H1 (cell line): ENCODE results near the gene XKR7. TPM values are rescaled to one million over a fixed set of nuclear protein-coding genes. Genes with fewer than 3 reads are reported as not detected.
A peak's percentile ranks its signal among the peaks of the same experiment; 100 is the strongest.

ENCODE experiments used
- CTCF ChIA-PET: fragments of 300-600 bp; sonication (Branson Sonifier 250); formaldehyde crosslinking; loops from one replicate; lab custom pipeline; 2021; ENCODE audit not compliant: partially characterized antibody; lab: Charles Lee
- POLR2A ChIA-PET: fragments of 300-600 bp; sonication (Branson Sonifier 250); formaldehyde crosslinking; loops from one replicate; lab custom pipeline; 2021; ENCODE audit warnings: inconsistent platforms; ENCODE audit not compliant: partially characterized antibody; lab: Charles Lee
- DNase-seq, 2 experiments: peaks; one replicate each; pipeline versions ENCODE4 v3.0.0 to v3.0.0-alpha.2; 2010 to 2022; ENCODE audit warnings: low spot score in 2 of 2, low read depth in 1 of 2, mixed read lengths in 1 of 2
- FAIRE-seq: peaks from 2 replicates; lab custom pipeline; 2011; peaks lifted over from hg19 to GRCh38; lab: Jason Lieb, UNC
- H2AFZ ChIP-seq: 2 replicates; pipeline ENCODE4 v1.8.1; 2012; ENCODE audit warnings: low read length, inconsistent platforms
- H2AK5ac ChIP-seq: 2 replicates; pipeline ENCODE4 v1.6.1; 2013; ENCODE audit warnings: low read depth, low read length
- H2BK120ac ChIP-seq: replicated peaks from 2 replicates; pipeline ENCODE3; 2013; ENCODE audit warnings: low read depth, low read length, inconsistent platforms
- H2BK12ac ChIP-seq: 2 replicates; pipeline ENCODE4 v1.6.1; 2013; ENCODE audit warnings: low read depth, low read length
- H2BK15ac ChIP-seq: 2 replicates; pipeline ENCODE4 v1.6.1; 2013; ENCODE audit warnings: low read length
- H2BK20ac ChIP-seq: 2 replicates; pipeline ENCODE4 v1.6.1; 2013; ENCODE audit warnings: low read length
- H2BK5ac ChIP-seq: 2 replicates; pipeline ENCODE4 v1.6.1; 2013; ENCODE audit warnings: low read depth, low read length
- H3K14ac ChIP-seq: 2 replicates; pipeline ENCODE4 v1.6.1; 2013; ENCODE audit warnings: inconsistent platforms; ENCODE audit not compliant: insufficient read length
- H3K18ac ChIP-seq: 2 replicates; pipeline ENCODE4 v1.6.1; 2013; ENCODE audit warnings: low read length; ENCODE audit errors: extremely low read depth
- H3K23ac ChIP-seq: 2 replicates; pipeline ENCODE4 v1.6.1; 2013; ENCODE audit warnings: inconsistent platforms; ENCODE audit not compliant: insufficient read length
- H3K23me2 ChIP-seq: 2 replicates; pipeline ENCODE4 v1.6.1; 2013; ENCODE audit warnings: low read depth, low read length
- H3K27ac ChIP-seq: 2 replicates; pipeline ENCODE4 v1.6.1; 2011; ENCODE audit warnings: low read depth, low read length, inconsistent platforms
- H3K27me3 ChIP-seq, 4 experiments: replicated peaks in 1 of 4; 1 replicate in 1 of 4; 2 replicates in 3 of 4; pipeline versions ENCODE4 v1.6.1 to v1.8.1; 2011 to 2013; ENCODE audit warnings: low read length in 3 of 4, mild to moderate bottlenecking in 3 of 4, inconsistent platforms in 2 of 4, mixed read lengths in 2 of 4, moderate library complexity in 1 of 4; ENCODE audit not compliant: control insufficient read depth in 3 of 4, insufficient read depth in 3 of 4; ENCODE audit errors: extremely low read depth in 1 of 4
- H3K36me3 ChIP-seq, 4 experiments: 2 replicates each; pipeline versions ENCODE4 v1.6.1 to v1.8.1; 2011 to 2013; ENCODE audit warnings: mild to moderate bottlenecking in 4 of 4, low read length in 3 of 4, moderate library complexity in 2 of 4, control low read depth in 1 of 4, inconsistent platforms in 1 of 4; ENCODE audit not compliant: insufficient read depth in 4 of 4, control insufficient read depth in 2 of 4
- H3K4ac ChIP-seq: replicated peaks from 2 replicates; pipeline ENCODE3; 2013; ENCODE audit warnings: low read length, low read depth, mixed read lengths, inconsistent platforms; ENCODE audit not compliant: insufficient read length
- H3K4me1 ChIP-seq, 4 experiments: replicated peaks in 1 of 4; 1 replicate in 1 of 4; 2 replicates in 3 of 4; pipeline versions ENCODE4 v1.6.1 to v1.8.1; 2011 to 2013; ENCODE audit warnings: low read length in 3 of 4, inconsistent platforms in 2 of 4, mixed read lengths in 1 of 4; ENCODE audit not compliant: insufficient read depth in 4 of 4, control insufficient read depth in 3 of 4
- H3K4me2 ChIP-seq, 2 experiments: 2 replicates each; pipeline versions ENCODE4 v1.6.1 to v1.8.1; 2011 to 2013; ENCODE audit warnings: low read depth in 2 of 2, low read length in 2 of 2, control low read depth in 1 of 2, inconsistent platforms in 1 of 2, mild to moderate bottlenecking in 1 of 2; ENCODE audit not compliant: insufficient read depth in 1 of 2
- H3K4me3 ChIP-seq, 4 experiments: fragments of 200-600, 300-600 bp in 1 of 4; sonication (generic), shearing (Covaris generic), sonication (Bioruptor Twin) in 1 of 4; 2 replicates each; pipeline versions ENCODE4 v1.5.1 to v1.8.1; 2011 to 2016; ENCODE audit warnings: low read length in 4 of 4, low read depth in 3 of 4, control low read depth in 2 of 4, inconsistent platforms in 2 of 4, mild to moderate bottlenecking in 2 of 4, mixed read lengths in 1 of 4, moderate library complexity in 1 of 4; ENCODE audit not compliant: insufficient read depth in 2 of 4; ENCODE audit errors: extremely low read depth in 1 of 4
- H3K56ac ChIP-seq: replicated peaks from 2 replicates; pipeline ENCODE3; 2013; ENCODE audit warnings: low read depth, mild to moderate bottlenecking, mixed read lengths, low read length, inconsistent platforms; ENCODE audit not compliant: insufficient read length
- H3K79me1 ChIP-seq: 2 replicates; pipeline ENCODE4 v1.6.1; 2013; ENCODE audit warnings: low read depth, low read length, control low read depth
- H3K79me2 ChIP-seq, 2 experiments: 2 replicates each; pipeline versions ENCODE4 v1.6.1 to v1.8.1; 2012 to 2013; ENCODE audit warnings: low read length in 2 of 2, mild to moderate bottlenecking in 2 of 2, inconsistent platforms in 1 of 2; ENCODE audit not compliant: insufficient read depth in 2 of 2, control insufficient read depth in 1 of 2
- H3K9ac ChIP-seq, 4 experiments: replicated peaks in 1 of 4; 1 replicate in 1 of 4; 2 replicates in 3 of 4; pipeline versions ENCODE4 v1.6.1 to v1.8.1; 2011 to 2013; ENCODE audit warnings: low read depth in 3 of 4, low read length in 3 of 4, control low read depth in 2 of 4, mild to moderate bottlenecking in 2 of 4, moderate library complexity in 2 of 4, inconsistent platforms in 1 of 4; ENCODE audit errors: extremely low read depth in 1 of 4
- H3K9me3 ChIP-seq, 2 experiments: 2 replicates each; pipeline versions ENCODE4 v1.6.1 to v1.8.1; 2012 to 2013; ENCODE audit warnings: mild to moderate bottlenecking in 2 of 2, moderate library complexity in 2 of 2, control low read depth in 1 of 2, inconsistent platforms in 1 of 2, low read depth in 1 of 2, low read length in 1 of 2, mixed read lengths in 1 of 2; ENCODE audit not compliant: insufficient read depth in 2 of 2
- H4K20me1 ChIP-seq, 2 experiments: replicated peaks in 1 of 2; 2 replicates each; pipeline versions ENCODE3 to v1.8.1; 2011 to 2013; ENCODE audit warnings: inconsistent platforms in 2 of 2, low read length in 2 of 2, mild to moderate bottlenecking in 1 of 2; ENCODE audit not compliant: insufficient read depth in 2 of 2, control insufficient read depth in 1 of 2
- H4K5ac ChIP-seq: 2 replicates; pipeline ENCODE4 v1.6.1; 2013; ENCODE audit warnings: low read length, low read depth, mixed read lengths, inconsistent platforms; ENCODE audit not compliant: insufficient read length
- H4K8ac ChIP-seq: 2 replicates; pipeline ENCODE4 v1.8.0; 2013; ENCODE audit warnings: mild to moderate bottlenecking, moderate library complexity, low read length, inconsistent platforms; ENCODE audit not compliant: insufficient read depth; ENCODE audit errors: extremely low read depth
- H4K91ac ChIP-seq: replicated peaks from 2 replicates; pipeline ENCODE3; 2013; ENCODE audit warnings: low read length, mixed read lengths, inconsistent platforms; ENCODE audit not compliant: insufficient read length
- CREB1 ChIP-seq: IDR thresholded peaks from 2 replicates; pipeline ENCODE4 v1.6.1; 2012; ENCODE audit warnings: inconsistent platforms
- CTCF ChIP-seq, 3 experiments: IDR thresholded peaks; 1 replicate in 2 of 3; 2 replicates in 1 of 3; pipeline versions ENCODE4 v1.5.1 to v1.6.1; 2011; ENCODE audit warnings: low read length in 3 of 3, mild to moderate bottlenecking in 3 of 3, inconsistent platforms in 2 of 3, low read depth in 1 of 3, moderate library complexity in 1 of 3; ENCODE audit not compliant: insufficient read depth in 1 of 3; ENCODE audit errors: control extremely low read depth in 1 of 3
- GABPA ChIP-seq: IDR thresholded peaks from 2 replicates; pipeline ENCODE4 v1.6.1; 2011; ENCODE audit warnings: mild to moderate bottlenecking, low read length, moderate library complexity, borderline replicate concordance; ENCODE audit not compliant: insufficient read depth
- KDM1A ChIP-seq: fragments of 200-600, 300-600 bp; sonication (generic); IDR thresholded peaks from 2 replicates; pipeline ENCODE4 v1.7.1; 2016; ENCODE audit warnings: mild to moderate bottlenecking, low read length, borderline replicate concordance
- KDM5A ChIP-seq: fragments of 200-600 bp; IDR thresholded peaks from 2 replicates; pipeline ENCODE4 v1.7.1; 2012; ENCODE audit warnings: mild to moderate bottlenecking, low read length, inconsistent platforms, mixed read lengths
- POLR2A ChIP-seq, 2 experiments: IDR thresholded peaks; 1 replicate in 1 of 2; 2 replicates in 1 of 2; pipeline ENCODE4 v1.6.1; 2011; ENCODE audit warnings: low read depth in 2 of 2, low read length in 2 of 2, mild to moderate bottlenecking in 2 of 2; ENCODE audit errors: control extremely low read depth in 1 of 2
- RXRA ChIP-seq: IDR thresholded peaks from 2 replicates; pipeline ENCODE4 v1.6.1; 2011; ENCODE audit warnings: low read depth, mild to moderate bottlenecking, low read length, moderate library complexity; ENCODE audit not compliant: insufficient read depth
- SIN3A ChIP-seq, 2 experiments: IDR thresholded peaks in 1 of 2; conservative IDR thresholded peaks in 1 of 2; 2 replicates each; pipeline ENCODE4 v1.6.1; 2011 to 2012; ENCODE audit warnings: low read length in 2 of 2, improper control_type of control experiment in 1 of 2, low read depth in 1 of 2, mild to moderate bottlenecking in 1 of 2
- WGBS, 2 experiments: shearing (Covaris generic) in 1 of 2; methylation state at CpG; one replicate each; pipeline versions ENCODE4 v1.1.6 to v1.1.7; 2013 to 2015; ENCODE audit warnings: low lambda C conversion rate in 2 of 2, mixed read lengths in 2 of 2, inconsistent platforms in 1 of 2, low coverage in 1 of 2, missing lambda C conversion rate in 1 of 2; ENCODE audit not compliant: insufficient replicate concordance in 2 of 2, insufficient coverage in 1 of 2, insufficient read length in 1 of 2; ENCODE audit errors: extremely low coverage in 1 of 2, missing lambda C conversion rate in 1 of 2; 5-methylcytosine and 5-hydroxymethylcytosine counted together
- polyA plus RNA-seq, 7 experiments: library from polyadenylated mRNA; depleted of rRNA in 3 of 7; stranded (reverse) in 5 of 7; unstranded in 2 of 7; fragments of >200 nt in 5 of 7; fragments of 200-250 nt in 2 of 7; gene quantifications; 1 replicate in 5 of 7; 2 replicates in 1 of 7; 4 replicates in 1 of 7; pipeline versions ENCODE4 v1.2.1 to v1.2.3, GENCODE V29; 2011 to 2013; ENCODE audit warnings: missing spikeins in 2 of 7, mixed read lengths in 2 of 7
- total RNA-seq: library from RNA; stranded (reverse); fragmentation: NEBNext Ultra II Directional; extraction: Animal tissue kit (Norgen Biotek cat#: 25700); gene quantifications from 2 replicates; pipeline ENCODE4 v1.2.1, GENCODE V29; 2021

The XKR7 gene
- total and polyA plus RNA-seq, 2 of the 8 experiments (the other 6 are each of a cell fraction or from before 2014, with no cell fraction given), result 1.8 to 2.4 TPM

DNA sequence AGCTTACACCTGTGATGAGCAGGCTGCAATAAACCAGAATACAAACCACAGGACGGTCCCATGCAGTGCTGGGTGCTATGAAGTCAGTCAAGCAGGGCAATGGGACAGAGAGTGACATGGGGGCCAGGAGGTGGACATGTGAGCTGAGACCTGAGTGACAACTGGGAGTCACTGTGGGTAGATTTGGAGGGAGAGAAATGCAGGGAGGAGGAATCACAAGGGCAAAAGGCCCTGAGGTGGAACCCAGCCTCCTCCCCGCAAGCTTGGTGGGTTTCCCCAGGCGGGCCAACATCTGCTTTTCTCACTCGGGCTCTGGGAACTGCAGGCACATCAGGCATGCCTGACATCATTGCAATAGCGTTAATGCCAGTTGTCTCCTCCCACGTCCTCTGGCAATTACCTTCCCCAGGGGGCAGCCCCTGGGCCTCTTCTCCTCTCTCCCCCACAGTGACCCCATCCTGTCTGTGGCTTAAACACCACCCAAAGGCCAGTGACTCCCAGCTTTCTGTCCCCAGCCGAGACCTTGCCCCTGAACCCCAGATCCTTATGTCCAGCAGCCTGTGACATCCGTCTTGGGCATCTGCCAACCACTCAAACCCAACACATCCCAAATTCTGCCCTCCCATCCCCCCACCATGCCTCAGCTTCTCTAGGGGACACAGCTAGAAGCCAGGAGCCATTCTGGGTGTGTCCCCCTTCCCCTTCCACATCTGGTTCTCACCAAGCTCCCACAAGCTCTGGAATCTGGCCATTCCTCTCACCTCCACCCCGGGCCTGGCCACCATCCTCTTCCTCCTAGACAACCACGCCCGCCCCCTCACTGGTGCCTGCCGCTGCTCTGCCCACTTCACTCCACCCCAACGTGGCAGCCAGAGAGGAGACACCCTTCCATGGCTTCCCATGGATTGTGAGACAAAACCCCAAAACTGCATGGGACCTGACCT, 44.3 kb upstream of the XKR7 start:
- no peaks in the 10 kb centered on the region for H3K36me3 ChIP-seq
- DNase-seq (no peak), FAIRE-seq (no peak)
- no peaks in the 10 kb centered on the region for H3K79me1 ChIP-seq
- H2BK12ac ChIP-seq, result 0 out of 2 replicates have a peak overlapping the region, but pooled peaks have one; percentile 39
- 82% methylated on average over 13 of the region's 13 CpGs; no CpG with 5 or more reads in 1 of the 2 experiments for WGBS, 2 experiments
- POLR2A ChIA-PET, result interaction anchor here (0.6 kb wide), 1 partner anchor 447 kb away, joined by 5 read pairs; no protein-coding TSS in a partner anchor
- 0 out of 2 replicates have a peak overlapping the region, but pooled peaks have one; percentile 72 for H2BK20ac ChIP-seq
- no peak overlapping the region for H3K27ac ChIP-seq
- no peak overlapping the region for H2BK120ac ChIP-seq
- 0 out of 2 replicates have a peak overlapping the region, but pooled peaks have one; percentile 60 for H2BK5ac ChIP-seq
- no peak overlapping the region for H3K23ac ChIP-seq
- H4K5ac ChIP-seq, result no peak overlapping the region
- H3K18ac ChIP-seq, result no peak overlapping the region
- H2AFZ ChIP-seq, result no peak overlapping the region
- no peak overlapping the region for H4K8ac ChIP-seq
- no peaks in the 10 kb centered on the region for H4K20me1 ChIP-seq
- peak overlapping the region; percentile 72; the same call in 1 of the 2 replicates for H2BK15ac ChIP-seq
- H3K9ac ChIP-seq, result no peak overlapping the region
- H3K4ac ChIP-seq, result no peak overlapping the region
- CTCF ChIA-PET, result interaction anchor here (0.7 to 2.1 kb wide), 6 partner anchors 9 to 107 kb away, joined by 3 to 10 read pairs (median 4); no protein-coding TSS in a partner anchor
- H3K14ac ChIP-seq, result no peak overlapping the region
- H3K4me1 ChIP-seq, result peaks cover 0 to 22% (median 16%) of the 10 kb centered on the region in 4 experiments; a peak in 6 of 7 replicates
- no peaks in the 10 kb centered on the region for H3K9me3 ChIP-seq
- no peak overlapping the region for H4K91ac ChIP-seq
- no peaks in the 10 kb centered on the region for H3K79me2 ChIP-seq
- no peak overlapping the region for H3K56ac ChIP-seq
- no peak overlapping the region for H3K4me2 ChIP-seq
- no peaks in the 10 kb centered on the region for H3K27me3 ChIP-seq
- H3K23me2 ChIP-seq, result no peaks in the 10 kb centered on the region
- H2AK5ac ChIP-seq, result 0 out of 2 replicates have a peak overlapping the region, but pooled peaks have one; percentile 26
- H3K4me3 ChIP-seq, result no peak overlapping the region
- TF ChIP-seq SIN3A (conservative IDR thresholded peaks at IDR 0.05 in 1 of 2, IDR thresholded peaks at IDR 0.05 in 1 of 2; ENCODE audit: low read depth in 1 of 2, low read length in 2 of 2) (no peak), KDM5A (no peak), GABPA (no peak), CTCF (IDR thresholded peaks at IDR 0.05; ENCODE audit: control extremely low read depth in 1 of 3, insufficient read depth in 1 of 3, low read depth in 1 of 3, low read length in 3 of 3) (no peak), KDM1A (no peak), POLR2A (IDR thresholded peaks at IDR 0.05; ENCODE audit: control extremely low read depth in 1 of 2, low read depth in 2 of 2, low read length in 2 of 2) (no peak), CREB1 (no peak), RXRA (no peak)
